Endothelial cell of hepatic sinusoid (primary cell): Measurements from ENCODE around the gene TTC7B.

Experiments used
- in situ Hi-C: cut with HindIII; loops from 2 replicates; pipeline ENCODE4 v1.10.0; 2017; ENCODE audit warnings: low sequenced_read_pairs

Gene TTC7B

DNA sequence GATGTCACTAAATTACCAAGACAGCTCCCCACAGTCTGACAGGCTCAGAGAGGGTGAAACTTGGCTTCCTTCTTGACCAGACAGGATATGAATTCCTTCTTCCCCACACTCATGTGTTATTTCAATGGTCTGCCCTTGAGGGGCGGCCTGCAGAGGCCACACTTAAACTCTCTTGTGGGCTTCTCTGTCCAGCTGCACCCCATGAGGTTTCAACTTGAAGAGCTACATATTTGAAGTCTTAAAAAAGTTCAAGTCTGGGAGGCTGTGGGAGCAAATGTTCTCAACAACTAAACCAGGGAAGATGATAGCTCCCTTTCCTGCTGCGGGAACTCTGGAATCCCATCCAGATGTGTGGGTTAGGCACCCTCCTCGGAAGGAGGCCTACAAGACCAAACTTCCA, 98.3 kb downstream of the TTC7B start:
- in situ Hi-C loops = no loop called here

DNA sequence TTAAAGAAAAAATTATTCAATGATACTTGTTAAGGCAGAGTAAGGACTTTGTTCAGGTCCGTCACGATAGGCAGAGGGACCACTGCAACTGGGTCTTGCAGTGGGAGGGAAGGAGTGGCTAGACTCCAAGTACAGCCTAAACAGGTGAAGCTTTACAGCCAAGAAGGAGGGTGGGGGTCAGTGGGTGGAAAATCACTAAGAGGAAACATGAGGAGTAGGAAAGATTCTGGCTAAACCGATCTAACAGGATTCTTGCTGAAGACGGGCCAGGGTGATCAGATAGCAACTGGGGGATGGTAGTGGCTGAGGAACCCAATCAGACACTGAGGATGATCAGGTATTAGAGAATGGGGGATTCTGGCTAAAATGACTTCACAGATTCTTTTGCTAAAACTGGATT, 100.2 kb downstream of the TTC7B start:
- in situ Hi-C loops = no loop called here

DNA sequence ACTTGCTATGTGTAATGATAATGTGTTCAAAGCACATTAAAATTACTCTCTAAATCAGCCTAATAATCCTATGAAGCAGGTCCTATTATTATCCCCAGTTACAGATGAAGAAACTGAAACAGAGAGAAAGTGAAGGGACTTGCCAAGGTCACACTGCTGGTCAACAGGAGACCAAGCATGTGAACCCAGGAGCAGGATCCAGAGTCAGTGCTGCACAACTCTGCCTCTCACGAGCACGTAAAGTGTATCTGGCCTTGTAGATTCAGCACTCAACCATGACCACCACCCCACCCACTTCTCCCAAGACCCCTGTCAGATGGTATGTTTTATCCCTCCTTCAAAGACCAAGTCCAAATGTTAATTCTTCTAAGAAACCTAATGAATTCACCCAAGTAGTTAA, 100.7 kb downstream of the TTC7B start:
- in situ Hi-C loops = no loop called here

DNA sequence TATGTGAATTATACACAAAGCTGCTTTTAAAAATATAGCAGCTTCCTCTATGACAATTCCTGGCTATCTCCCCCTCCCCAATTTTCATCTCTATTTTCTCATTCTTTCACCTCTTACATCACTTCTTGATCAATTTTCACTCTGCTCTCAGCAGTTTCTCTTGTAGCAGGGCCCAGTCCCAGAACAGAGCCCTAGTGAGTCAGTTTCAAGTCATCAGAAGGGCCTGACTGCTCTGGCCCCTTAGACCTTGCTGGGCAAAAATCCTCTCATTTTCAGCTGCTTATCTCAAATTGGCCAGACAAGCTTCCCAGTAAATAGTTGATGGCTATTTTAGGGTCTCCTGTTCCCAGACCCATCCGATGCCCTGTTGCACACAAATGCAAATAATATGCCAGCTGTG, 101.4 kb downstream of the TTC7B start:
- in situ Hi-C loops = no loop called here

DNA sequence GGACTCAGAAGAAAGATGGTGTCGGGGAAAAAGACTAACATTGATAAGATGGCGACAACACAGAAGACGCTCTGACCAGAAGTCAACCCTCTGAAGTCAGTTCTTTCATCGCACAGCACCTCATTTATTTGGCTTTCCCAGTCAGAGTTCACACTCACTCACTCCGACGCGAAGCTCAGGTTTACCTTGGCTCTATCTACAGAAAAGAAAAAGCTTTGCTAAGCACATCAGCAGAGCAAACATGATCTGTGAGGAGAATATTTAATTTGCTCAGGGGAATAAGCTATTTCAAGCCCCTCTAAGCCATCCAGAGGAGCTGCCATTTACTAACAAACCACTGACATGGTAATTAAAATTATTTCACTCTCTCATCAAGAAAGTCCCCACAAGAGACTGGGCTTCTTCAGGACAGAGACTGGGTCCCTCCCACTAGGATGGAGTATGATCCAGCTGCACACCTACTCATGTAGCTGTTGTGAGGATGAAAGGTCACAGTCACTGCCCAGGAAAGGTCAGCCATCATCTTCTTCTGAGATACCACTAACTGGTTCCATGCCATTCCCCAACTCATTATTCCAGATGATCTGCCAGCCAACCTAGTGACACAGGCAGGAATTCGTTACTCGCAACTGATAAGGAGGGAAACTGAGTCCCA, 111.4 kb downstream of the TTC7B start:
- in situ Hi-C loops = loop anchor here (5.0 kb wide), 2 partner anchors 53 to 303 kb away; no protein-coding TSS in a partner anchor

DNA sequence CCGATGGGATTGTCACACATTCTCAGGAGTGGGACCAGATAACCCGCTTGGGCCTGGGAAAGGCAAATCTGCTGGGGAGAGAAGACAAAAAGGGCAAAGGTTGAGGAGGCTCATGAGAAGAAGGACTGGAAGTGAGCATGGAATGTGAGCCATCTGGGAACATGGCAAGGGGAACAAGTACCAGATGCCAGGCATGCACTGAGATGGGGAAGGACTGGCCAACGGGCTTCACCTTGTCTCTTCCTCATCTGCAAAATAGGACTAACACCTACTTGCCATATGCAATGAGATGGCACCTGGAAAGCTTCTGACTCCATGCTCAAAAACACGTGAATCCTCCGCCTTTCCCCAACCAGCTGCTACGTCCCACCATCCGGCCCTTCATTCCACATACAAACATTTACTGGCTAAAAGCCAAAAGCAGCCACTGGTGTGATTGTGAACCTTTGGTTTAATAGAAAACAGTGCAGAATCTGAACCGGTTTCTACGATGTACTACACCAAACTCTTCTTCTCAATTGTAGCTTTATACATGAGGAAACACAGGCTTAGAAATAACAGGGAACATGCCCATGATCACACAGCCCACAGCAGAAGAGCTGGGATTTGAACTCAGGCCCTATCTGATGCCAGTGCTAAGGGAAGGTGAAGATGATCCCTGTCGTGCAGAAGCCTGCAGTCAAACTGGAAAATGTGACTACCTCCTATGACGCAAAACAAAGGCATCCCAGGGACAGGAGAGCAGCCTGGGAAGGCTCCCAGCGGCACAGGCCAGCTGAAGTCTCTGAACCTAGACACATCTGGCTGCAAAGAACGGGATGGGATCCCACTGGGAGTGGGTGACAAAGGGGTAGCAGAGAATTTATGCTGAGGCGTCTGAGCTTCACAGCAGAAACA, 112.1 kb downstream of the TTC7B start:
- in situ Hi-C loops = loop anchor here (5.0 kb wide), 2 partner anchors 52 to 302 kb away; no protein-coding TSS in a partner anchor

DNA sequence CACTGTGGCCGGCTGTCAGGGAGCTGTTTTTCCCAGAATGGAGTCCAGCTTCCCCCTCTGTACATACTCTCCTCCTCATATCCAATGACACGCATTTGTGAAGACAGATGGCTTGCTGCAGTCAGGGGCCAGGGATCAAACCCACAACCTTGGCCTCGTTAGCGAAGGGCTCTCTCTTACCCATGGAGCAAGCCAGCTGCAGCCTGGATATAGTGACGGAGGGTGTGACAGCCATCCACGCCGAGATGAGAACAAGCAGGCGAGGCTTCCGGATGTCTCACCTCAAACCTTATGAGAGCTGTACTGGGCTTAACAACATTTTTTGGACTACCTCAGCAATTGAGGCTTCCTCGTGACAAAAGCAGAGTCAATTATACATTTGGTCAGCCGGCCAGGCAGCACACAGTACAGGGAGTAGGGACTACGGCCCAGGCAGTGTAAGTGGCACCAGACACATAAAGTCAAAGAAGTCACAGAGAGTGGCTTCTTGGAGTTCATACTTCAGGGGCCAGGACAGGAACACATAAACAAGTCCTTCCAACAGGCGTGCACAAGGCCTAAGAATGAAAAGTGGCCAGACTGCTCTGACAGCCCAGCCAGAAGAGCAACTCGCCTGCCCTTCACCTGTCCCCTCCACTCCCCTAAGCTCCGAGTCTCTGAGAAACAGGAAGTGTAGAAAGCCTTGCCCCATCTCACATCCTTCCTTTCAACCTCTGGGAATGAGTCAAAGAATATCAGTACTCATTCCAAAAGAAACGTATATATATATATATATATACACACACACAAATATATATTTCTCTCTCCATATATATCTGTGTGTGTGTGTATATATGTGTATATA, 115.1 kb downstream of the TTC7B start:
- in situ Hi-C loops = loop anchor here (5.0 kb wide), 2 partner anchors 49 to 299 kb away; no protein-coding TSS in a partner anchor

DNA sequence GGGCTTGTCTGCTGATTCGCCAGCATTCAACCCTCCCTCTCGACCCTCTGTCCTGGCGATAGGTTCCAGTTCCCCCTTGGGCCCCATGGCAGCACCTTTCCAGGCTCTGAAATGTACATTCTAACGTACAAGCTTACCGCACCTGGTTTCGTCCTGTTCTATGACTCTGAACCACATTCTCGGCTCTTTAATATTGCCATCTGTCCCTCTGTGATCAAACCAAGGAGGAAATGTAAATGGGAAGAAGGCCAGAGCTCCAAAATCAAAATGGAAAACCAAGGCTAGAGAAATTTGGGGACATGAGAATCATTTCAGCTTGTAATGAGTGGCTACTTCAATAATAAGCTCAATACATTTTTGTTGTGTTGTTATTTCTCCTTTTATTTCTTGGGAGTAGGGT, 117.2 kb downstream of the TTC7B start:
- in situ Hi-C loops = no loop called here

DNA sequence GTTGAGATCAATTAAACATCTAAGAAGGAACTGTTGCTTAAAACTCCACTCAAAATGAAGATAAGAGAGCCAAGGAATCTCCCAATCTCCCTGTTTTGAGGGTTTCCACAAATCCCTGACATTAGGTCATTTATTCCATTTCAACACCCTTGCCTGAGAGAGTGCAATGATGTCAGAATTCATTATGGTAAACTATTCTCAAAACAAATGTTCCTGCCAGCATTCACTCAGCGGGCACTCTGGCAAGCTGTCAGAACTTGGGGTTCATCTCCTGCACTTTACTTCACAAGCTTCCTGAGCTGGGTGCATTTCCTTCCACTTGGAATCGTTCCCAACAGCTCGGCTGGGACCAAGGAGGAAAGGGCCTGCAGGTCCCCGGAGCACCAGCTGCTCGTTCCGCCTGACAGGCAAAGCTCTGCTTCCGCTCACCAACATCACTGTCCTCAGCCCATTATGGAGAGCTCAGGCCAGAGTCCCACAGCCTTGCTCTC, 117.8 kb downstream of the TTC7B start:
- in situ Hi-C loops = no loop called here

DNA sequence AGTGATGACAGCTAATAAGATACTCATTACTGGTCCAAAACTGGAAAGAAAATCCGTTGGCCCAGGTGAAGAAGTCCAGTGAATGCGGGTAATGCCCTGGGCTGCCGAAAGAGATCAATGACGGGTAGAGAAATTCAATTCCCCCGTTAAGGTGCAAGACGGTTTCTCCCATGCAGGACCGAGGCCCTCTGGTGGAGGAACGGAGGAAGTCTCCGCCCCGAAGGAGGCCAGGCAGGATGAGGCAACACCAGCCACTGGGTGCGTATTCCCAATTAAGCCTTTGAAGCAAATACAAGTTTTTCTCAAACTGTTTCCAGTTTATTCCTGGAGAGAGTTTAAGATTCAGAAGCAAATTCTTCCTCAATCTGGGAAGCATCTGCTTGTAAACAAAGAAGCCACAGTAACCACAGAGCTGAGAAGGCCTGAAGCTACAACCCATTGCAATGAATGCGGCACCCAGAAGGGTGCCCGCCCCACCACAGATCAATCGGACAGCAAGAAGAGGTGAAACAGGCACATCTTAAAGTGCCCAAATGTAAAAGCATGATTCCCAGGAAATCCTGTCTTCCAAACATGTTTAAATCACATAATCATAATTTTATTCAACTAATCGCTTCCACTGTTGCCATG, 118.5 kb downstream of the TTC7B start:
- in situ Hi-C loops = no loop called here

DNA sequence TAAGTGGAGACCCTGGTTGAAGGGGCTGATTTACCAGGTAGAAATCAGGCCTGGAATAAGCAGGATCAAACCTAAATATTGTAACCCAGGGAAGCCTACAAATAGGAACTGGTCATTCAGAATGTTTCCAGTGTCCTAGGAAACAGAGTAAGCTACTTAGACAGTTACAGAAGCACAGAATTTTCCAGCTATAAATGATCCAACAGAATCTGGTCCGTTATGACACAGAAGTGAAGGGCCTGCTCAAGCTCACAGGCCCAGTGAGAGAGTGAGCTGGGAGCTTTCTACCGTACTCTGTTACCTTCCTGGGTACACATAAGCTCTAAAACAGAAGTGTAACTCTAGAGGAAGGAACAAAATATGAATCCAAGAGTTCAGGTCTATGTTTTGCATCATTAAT, 119.1 kb downstream of the TTC7B start:
- in situ Hi-C loops = no loop called here

DNA sequence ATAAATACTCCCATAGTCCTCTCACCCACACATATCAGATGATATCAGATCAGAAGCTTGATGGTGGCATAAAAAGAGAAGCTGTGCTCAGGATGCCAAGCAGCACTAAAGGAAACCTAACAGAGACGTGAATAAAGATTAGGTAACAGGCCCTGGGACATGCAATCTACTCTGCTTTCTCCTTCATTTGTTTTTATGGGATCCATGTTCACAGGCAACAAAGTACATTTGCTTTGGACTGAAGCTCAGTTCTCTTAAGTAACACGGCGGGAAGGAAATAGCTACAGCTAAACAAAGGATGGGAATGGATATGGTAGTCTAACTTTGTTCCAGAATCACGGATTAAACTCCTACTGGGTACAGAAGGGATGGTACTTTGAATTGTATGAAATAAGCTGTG, 119.5 kb downstream of the TTC7B start:
- in situ Hi-C loops = no loop called here

DNA sequence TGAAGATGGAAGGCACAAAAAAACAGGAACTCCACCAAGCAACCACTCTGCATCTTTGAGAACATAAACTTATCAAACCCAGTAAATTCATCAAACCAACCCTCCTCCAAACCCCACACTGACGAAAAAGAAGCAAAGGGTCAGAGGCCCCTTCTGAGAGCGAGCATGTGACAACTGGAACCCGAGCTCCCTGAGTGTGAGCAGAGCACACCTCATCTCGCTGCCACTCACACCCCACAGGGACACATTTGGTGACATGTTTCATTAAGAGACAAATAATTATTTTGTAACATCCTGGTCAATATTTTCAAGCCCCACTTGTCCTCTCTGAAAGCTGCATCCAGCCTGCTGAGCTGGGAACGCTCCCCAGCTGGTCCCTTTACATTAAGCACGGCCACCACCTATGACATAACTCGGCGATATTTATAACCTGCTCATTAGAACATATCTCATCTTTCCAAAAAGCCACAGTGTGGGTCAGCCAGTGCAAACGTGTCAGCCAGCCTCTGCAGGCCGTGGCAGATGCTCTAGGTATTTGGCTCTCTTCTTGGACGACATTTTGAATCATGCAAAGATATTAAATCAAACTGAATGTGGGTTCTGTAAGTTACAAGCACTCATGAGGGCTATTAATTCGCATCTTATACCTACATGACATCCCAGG, 120.1 kb downstream of the TTC7B start:
- in situ Hi-C loops = no loop called here

DNA sequence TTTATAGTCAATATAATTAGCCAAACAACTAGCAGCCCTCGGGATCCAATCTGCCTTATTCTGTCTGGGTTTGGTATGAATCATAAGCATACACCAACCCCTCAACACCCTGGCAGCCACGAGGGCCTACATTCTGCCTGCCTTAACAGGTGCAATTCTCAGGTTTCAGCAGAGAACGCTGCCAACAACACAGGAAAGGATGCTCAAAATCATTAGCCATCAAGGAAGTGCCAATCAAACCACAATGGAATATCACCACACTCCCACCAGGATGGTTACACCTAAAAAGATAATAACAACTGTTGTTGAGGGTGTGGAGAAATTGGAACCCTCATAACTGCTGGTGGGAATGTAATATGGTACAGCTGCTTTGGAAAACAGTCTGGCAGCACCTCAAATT, 122.8 kb downstream of the TTC7B start:
- in situ Hi-C loops = no loop called here

DNA sequence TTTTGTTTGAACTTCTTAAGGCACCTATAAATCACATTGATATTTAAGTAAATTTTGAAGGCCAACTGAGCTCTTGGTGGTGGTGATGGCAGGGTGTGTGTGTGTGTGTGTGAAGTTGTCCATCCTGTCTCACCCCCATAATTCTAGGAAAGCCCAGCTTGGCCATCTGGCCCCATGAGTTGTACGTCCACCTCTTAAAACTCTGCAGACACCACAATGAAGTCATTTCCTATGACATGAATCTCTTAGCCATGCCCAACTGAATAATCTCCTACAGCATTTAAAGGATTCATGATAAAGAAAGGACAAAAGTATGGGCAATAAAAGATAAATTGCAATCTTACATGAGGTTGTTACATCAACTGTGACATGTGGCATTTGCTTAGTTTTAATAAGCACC, 123.4 kb downstream of the TTC7B start:
- in situ Hi-C loops = no loop called here

DNA sequence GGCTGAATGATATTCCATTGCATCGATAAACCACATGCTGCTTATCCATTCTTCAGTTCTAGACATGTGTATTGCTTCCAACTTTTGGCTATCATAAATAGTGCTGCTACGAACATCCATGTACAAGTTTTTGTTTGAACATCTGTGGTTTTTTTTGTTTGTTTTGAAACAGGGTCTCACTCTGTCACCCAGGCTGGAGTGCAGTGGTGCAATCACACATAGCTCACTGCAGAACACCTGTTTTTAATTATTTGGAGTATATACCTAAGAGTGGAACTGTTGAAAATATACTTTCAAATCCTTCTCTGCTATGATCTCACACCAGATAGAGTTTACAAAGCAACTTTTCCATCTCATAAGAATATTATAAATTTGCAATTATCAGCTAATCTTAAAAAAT, 124.2 kb downstream of the TTC7B start:
- in situ Hi-C loops = no loop called here

DNA sequence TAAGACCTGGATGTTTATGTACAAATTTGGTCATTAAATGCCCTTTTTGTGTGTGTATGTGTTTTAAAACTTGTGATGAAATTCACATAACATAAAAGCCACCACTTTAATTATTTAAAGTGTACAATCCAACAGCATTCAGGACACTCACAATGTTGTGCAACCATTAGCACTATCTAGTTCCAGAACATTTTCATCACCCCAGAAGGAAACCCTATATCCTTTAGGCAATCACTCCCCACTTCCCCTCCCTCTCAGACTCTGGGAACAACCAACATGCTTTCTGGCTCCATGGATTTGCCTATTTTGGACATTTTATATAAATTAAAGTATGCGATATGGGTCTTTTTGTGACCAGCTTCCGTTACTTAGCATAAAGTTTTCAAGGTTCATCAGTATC, 124.6 kb downstream of the TTC7B start:
- in situ Hi-C loops = no loop called here

DNA sequence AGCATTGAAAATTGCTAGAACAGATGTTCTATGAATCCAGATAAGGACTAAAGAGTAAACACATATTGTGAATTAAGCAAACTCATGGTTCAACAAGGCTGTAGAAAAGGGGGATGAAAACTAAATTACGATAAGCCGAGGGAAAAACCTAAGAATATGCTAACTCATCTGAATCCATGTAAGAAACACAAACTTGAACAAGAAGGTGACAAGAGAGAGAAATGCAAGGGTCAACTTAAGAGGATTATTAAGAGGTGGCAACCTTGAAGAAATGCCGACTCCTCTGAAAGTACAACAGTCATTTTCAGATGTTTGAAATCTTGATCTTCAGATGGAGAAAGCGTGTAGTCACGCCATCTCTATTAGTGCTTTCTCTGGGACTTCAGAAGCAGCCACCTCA, 128.6 kb downstream of the TTC7B start:
- in situ Hi-C loops = no loop called here

DNA sequence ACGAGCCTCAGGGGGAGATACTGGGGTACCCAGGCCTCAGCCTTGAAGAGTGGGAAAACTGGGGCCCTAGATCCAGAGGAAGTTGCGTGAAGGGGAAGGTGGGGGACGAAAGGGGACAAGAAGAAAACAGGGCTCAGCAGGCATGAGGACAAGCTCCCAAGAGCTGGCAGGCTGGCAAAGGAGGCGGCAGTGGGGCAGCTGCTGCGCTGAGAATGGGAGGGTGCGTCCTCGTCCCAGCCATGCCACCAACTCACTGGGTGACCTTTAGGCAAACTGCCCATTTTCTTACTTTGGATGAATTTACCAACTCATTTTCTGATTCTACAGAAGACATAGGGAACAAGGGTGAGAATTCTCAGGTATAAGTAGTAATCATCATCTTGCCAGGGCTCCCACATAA, 133.6 kb downstream of the TTC7B start:
- in situ Hi-C loops = no loop called here

DNA sequence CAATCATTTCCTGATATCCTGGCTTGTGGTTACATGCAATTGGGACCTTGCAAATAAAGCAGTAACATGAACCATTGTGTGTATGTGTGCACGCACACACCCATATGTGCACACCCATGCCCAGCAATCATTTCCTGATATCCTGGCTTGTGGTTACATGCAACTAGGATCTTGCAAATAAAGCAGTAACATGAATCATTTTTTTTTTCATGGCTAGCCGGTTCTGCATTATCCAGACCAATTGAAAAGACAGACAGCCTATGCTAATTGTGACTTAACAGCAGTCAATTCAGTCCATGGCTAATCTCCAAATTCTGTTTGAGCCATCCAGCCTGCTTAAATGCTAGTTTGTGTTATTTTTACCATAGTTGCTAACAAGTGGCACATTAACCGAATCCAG, 134.3 kb downstream of the TTC7B start:
- in situ Hi-C loops = no loop called here
